GM23338 (cell line): ENCODE measurements around the gene SCPEP1. TPM values are rescaled to one million over a fixed set of nuclear protein-coding genes. Genes with fewer than 3 reads are reported as not detected.
A peak's percentile ranks its signal among the peaks of the same experiment; 100 is the strongest.

Source experiments
- ATAC-seq: fragments of 200-7000 bp; cut with Tn5 transposase; 3 replicates; pipeline ENCODE4 v1.9.1; 2020
- DNase-seq: peaks from one replicate; pipeline ENCODE4 v3.0.0-alpha.2; 2015; ENCODE audit warnings: low spot score
- H2AFZ ChIP-seq: fragments of 200-600 bp; sonication (generic); 2 replicates; pipeline ENCODE4 v1.8.0; 2016; ENCODE audit warnings: antibody characterized with exemption, mild to moderate bottlenecking, moderate library complexity
- H3F3A ChIP-seq: fragments of 200-600 bp; sonication (generic); replicated peaks from 2 replicates; pipeline ENCODE4 v1.8.0; 2017; ENCODE audit warnings: antibody characterized with exemption, mixed run types, low read depth
- H3K27ac ChIP-seq: fragments of 200-600 bp; sonication (generic); 2 replicates; pipeline ENCODE4 v1.6.1; 2016; ENCODE audit warnings: low read depth
- H3K27me3 ChIP-seq: fragments of 200-600 bp; sonication (generic); 2 replicates; pipeline ENCODE4 v1.8.0; 2016; ENCODE audit warnings: mild to moderate bottlenecking, mixed run types, moderate library complexity; ENCODE audit not compliant: insufficient read depth
- H3K36me3 ChIP-seq: fragments of 200-600 bp; sonication (generic); 2 replicates; pipeline ENCODE4 v1.8.0; 2016; ENCODE audit warnings: mild to moderate bottlenecking; ENCODE audit not compliant: insufficient read depth
- H3K4me1 ChIP-seq: fragments of 200-600 bp; sonication (generic); 2 replicates; pipeline ENCODE4 v1.8.0; 2016; ENCODE audit warnings: mild to moderate bottlenecking, moderate library complexity; ENCODE audit not compliant: insufficient read depth
- H3K4me2 ChIP-seq: fragments of 200-600 bp; sonication (generic); 2 replicates; pipeline ENCODE4 v1.7.1; 2017; ENCODE audit warnings: mixed run types
- H3K4me3 ChIP-seq: fragments of 200-600 bp; sonication (generic); 2 replicates; pipeline ENCODE4 v1.6.1; 2016; ENCODE audit warnings: mixed run types
- H3K79me2 ChIP-seq: fragments of 200-600 bp; sonication (generic); replicated peaks from 2 replicates; pipeline ENCODE4 v1.8.0; 2017; ENCODE audit warnings: mild to moderate bottlenecking; ENCODE audit not compliant: insufficient read depth
- H3K9me2 ChIP-seq: fragments of 200-600 bp; sonication (generic); 2 replicates; pipeline ENCODE4 v1.8.0; 2017; ENCODE audit not compliant: insufficient read depth
- H4K20me1 ChIP-seq: fragments of 200-600 bp; sonication (generic); replicated peaks from 2 replicates; pipeline ENCODE4 v1.8.0; 2017; ENCODE audit warnings: mild to moderate bottlenecking; ENCODE audit not compliant: insufficient read depth
- H3K27ac Mint-ChIP-seq: 2 replicates; pipeline ENCODE4 v1.8.0; 2020; ENCODE audit warnings: inconsistent platforms, mild to moderate bottlenecking, moderate library complexity, mixed read lengths
- H3K27me3 Mint-ChIP-seq: 3 replicates; pipeline ENCODE4 v1.8.0; 2022; ENCODE audit warnings: low read depth, mild to moderate bottlenecking, moderate library complexity, mixed read lengths, inconsistent platforms; ENCODE audit not compliant: insufficient read depth, poor library complexity
- H3K36me3 Mint-ChIP-seq: 3 replicates; pipeline ENCODE4 v1.8.0; 2021; ENCODE audit warnings: low read depth, mild to moderate bottlenecking, inconsistent platforms, moderate library complexity, mixed read lengths
- H3K4me1 Mint-ChIP-seq: 3 replicates; pipeline ENCODE4 v1.8.0; 2020; ENCODE audit warnings: mild to moderate bottlenecking, inconsistent platforms, mixed read lengths
- H3K4me3 Mint-ChIP-seq: 3 replicates; pipeline ENCODE4 v1.8.0; 2021; ENCODE audit warnings: moderate library complexity, mild to moderate bottlenecking, inconsistent platforms, mixed read lengths
- H3K9me3 Mint-ChIP-seq: 3 replicates; pipeline ENCODE4 v1.8.0; 2020; ENCODE audit warnings: moderate library complexity, mild to moderate bottlenecking, inconsistent platforms, mixed read lengths
- CREB1 ChIP-seq: fragments of 250-450 bp; sonication (Bioruptor Pico); IDR thresholded peaks from 2 replicates; pipeline ENCODE4 v1.5.0; 2020; ENCODE audit warnings: low read depth, mild to moderate bottlenecking, moderate library complexity
- EZH2phosphoT487 ChIP-seq: fragments of 200-600 bp; sonication (generic); IDR thresholded peaks from one replicate; pipeline ENCODE4 v1.8.1; 2018; ENCODE audit warnings: antibody characterized with exemption; ENCODE audit not compliant: unreplicated experiment
- JUNB ChIP-seq: IDR thresholded peaks from one replicate; pipeline ENCODE4 v1.6.1; 2016; ENCODE audit warnings: antibody characterized with exemption; ENCODE audit not compliant: unreplicated experiment
- NANOG ChIP-seq: IDR thresholded peaks from 2 replicates; pipeline ENCODE4 v1.6.1; 2016; ENCODE audit warnings: antibody characterized with exemption, borderline replicate concordance
- POLR2AphosphoS5 ChIP-seq: IDR thresholded peaks from 2 replicates; pipeline ENCODE4 v1.6.1; 2016; ENCODE audit warnings: antibody characterized with exemption, low read depth
- REST ChIP-seq: IDR thresholded peaks from one replicate; pipeline ENCODE4 v1.6.1; 2018; ENCODE audit warnings: antibody characterized with exemption; ENCODE audit not compliant: unreplicated experiment
- ZNF114 ChIP-seq: fragments of 250-450 bp; sonication (Bioruptor Pico); IDR thresholded peaks from 2 replicates; pipeline ENCODE4 v1.5.0; 2020; ENCODE audit warnings: mild to moderate bottlenecking, moderate library complexity
- polyA plus RNA-seq: library from polyadenylated mRNA; unstranded; fragments of >200 nt; fragmentation: Nextera tagmentation; extraction: Ambion mirVana; gene quantifications from 2 replicates; pipeline ENCODE4 v1.2.1, GENCODE V29; 2016
- total RNA-seq: library from RNA; depleted of rRNA; stranded (reverse); fragments of >200 nt; shearing (Covaris generic); gene quantifications from 2 replicates; pipeline ENCODE4 v1.2.3, GENCODE V29; 2014
- TF ChIP-seq, protein P1 (sequence below): fragments of 250-450 bp; sonication (Bioruptor Pico); IDR thresholded peaks from 2 replicates; pipeline ENCODE4 v1.5.0; 2020; ENCODE audit warnings: mild to moderate bottlenecking, moderate library complexity
- TF ChIP-seq, protein P2 (sequence below): IDR thresholded peaks from 2 replicates; pipeline ENCODE4 v1.6.1; 2016; ENCODE audit warnings: antibody characterized with exemption

Gene SCPEP1
- total and polyA plus RNA-seq, 2 experiments from 2014 or later, result 46.6 to 52.1 TPM

GRCh38 chr17:57016764-57017116 is 38.8 kb downstream of the SCPEP1 start:
- H3K4me3 Mint-ChIP-seq, result no peak overlapping the region
- peak overlapping the region; percentile 83 for H3K27ac ChIP-seq
- H2AFZ ChIP-seq, result no peak overlapping the region; the same call in 1 of the 2 replicates
- no peaks in the 10 kb centered on the region for H3K27me3 ChIP-seq
- peaks cover 33% of the 10 kb centered on the region for H3K4me1 Mint-ChIP-seq
- H3K79me2 ChIP-seq, result no peaks in the 10 kb centered on the region
- no peak for DNase-seq
- H3F3A ChIP-seq, result 0 out of 2 replicates have a peak, but pooled peaks cover 3% of the 10 kb centered on the region
- no peak overlapping the region for H3K4me3 ChIP-seq
- TF ChIP-seq, protein P1, sequence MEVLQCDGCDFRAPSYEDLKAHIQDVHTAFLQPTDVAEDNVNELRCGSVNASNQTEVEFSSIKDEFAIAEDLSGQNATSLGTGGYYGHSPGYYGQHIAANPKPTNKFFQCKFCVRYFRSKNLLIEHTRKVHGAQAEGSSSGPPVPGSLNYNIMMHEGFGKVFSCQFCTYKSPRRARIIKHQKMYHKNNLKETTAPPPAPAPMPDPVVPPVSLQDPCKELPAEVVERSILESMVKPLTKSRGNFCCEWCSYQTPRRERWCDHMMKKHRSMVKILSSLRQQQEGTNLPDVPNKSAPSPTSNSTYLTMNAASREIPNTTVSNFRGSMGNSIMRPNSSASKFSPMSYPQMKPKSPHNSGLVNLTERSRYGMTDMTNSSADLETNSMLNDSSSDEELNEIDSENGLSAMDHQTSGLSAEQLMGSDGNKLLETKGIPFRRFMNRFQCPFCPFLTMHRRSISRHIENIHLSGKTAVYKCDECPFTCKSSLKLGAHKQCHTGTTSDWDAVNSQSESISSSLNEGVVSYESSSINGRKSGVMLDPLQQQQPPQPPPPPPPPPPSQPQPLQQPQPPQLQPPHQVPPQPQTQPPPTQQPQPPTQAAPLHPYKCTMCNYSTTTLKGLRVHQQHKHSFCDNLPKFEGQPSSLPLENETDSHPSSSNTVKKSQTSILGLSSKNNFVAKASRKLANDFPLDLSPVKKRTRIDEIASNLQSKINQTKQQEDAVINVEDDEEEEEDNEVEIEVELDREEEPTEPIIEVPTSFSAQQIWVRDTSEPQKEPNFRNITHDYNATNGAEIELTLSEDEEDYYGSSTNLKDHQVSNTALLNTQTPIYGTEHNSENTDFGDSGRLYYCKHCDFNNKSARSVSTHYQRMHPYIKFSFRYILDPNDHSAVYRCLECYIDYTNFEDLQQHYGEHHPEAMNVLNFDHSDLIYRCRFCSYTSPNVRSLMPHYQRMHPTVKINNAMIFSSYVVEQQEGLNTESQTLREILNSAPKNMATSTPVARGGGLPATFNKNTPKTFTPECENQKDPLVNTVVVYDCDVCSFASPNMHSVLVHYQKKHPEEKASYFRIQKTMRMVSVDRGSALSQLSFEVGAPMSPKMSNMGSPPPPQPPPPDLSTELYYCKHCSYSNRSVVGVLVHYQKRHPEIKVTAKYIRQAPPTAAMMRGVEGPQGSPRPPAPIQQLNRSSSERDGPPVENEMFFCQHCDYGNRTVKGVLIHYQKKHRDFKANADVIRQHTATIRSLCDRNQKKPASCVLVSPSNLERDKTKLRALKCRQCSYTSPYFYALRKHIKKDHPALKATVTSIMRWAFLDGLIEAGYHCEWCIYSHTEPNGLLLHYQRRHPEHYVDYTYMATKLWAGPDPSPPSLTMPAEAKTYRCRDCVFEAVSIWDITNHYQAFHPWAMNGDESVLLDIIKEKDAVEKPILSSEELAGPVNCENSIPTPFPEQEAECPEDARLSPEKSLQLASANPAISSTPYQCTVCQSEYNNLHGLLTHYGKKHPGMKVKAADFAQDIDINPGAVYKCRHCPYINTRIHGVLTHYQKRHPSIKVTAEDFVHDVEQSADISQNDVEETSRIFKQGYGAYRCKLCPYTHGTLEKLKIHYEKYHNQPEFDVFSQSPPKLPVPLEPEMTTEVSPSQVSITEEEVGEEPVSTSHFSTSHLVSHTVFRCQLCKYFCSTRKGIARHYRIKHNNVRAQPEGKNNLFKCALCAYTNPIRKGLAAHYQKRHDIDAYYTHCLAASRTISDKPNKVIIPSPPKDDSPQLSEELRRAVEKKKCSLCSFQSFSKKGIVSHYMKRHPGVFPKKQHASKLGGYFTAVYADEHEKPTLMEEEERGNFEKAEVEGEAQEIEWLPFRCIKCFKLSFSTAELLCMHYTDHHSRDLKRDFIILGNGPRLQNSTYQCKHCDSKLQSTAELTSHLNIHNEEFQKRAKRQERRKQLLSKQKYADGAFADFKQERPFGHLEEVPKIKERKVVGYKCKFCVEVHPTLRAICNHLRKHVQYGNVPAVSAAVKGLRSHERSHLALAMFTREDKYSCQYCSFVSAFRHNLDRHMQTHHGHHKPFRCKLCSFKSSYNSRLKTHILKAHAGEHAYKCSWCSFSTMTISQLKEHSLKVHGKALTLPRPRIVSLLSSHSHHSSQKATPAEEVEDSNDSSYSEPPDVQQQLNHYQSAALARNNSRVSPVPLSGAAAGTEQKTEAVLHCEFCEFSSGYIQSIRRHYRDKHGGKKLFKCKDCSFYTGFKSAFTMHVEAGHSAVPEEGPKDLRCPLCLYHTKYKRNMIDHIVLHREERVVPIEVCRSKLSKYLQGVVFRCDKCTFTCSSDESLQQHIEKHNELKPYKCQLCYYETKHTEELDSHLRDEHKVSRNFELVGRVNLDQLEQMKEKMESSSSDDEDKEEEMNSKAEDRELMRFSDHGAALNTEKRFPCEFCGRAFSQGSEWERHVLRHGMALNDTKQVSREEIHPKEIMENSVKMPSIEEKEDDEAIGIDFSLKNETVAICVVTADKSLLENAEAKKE (CRISPR knock-in tag), result no peak
- no peak for TF ChIP-seq POLR2AphosphoS5
- TF ChIP-seq, protein P2, sequence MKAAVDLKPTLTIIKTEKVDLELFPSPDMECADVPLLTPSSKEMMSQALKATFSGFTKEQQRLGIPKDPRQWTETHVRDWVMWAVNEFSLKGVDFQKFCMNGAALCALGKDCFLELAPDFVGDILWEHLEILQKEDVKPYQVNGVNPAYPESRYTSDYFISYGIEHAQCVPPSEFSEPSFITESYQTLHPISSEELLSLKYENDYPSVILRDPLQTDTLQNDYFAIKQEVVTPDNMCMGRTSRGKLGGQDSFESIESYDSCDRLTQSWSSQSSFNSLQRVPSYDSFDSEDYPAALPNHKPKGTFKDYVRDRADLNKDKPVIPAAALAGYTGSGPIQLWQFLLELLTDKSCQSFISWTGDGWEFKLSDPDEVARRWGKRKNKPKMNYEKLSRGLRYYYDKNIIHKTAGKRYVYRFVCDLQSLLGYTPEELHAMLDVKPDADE, result no peak
- TF ChIP-seq ZNF114 (CRISPR knock-in tag), result no peak
- no peak for TF ChIP-seq JUNB
- TF ChIP-seq NANOG, result no peak
- TF ChIP-seq CREB1 (CRISPR knock-in tag), result no peak
- no peak for TF ChIP-seq EZH2phosphoT487
- TF ChIP-seq REST, result no peak
- H3K9me2 ChIP-seq, result peaks cover 8% of the 10 kb centered on the region; the same call in 1 of the 2 replicates
- peak overlapping the region; percentile 54 for H3K4me2 ChIP-seq
- no peak for ATAC-seq
- H3K36me3 ChIP-seq, result no peaks in the 10 kb centered on the region
- H3K27me3 Mint-ChIP-seq, result peaks cover 7% of the 10 kb centered on the region
- H3K36me3 Mint-ChIP-seq, result peaks cover 2% of the 10 kb centered on the region
- H3K9me3 Mint-ChIP-seq, result peaks cover 11% of the 10 kb centered on the region
- no peaks in the 10 kb centered on the region for H4K20me1 ChIP-seq
- H3K4me1 ChIP-seq, result peaks cover 28% of the 10 kb centered on the region
- peak overlapping the region; percentile 9; the same call in 1 of the 2 replicates for H3K27ac Mint-ChIP-seq
